ENCODE measurements around the gene CNTF. TPM values are rescaled to one million over a fixed set of nuclear protein-coding genes. Genes with fewer than 3 reads are reported as not detected.
A peak's percentile ranks its signal among the peaks of the same experiment; 100 is the strongest.

Gene CNTF
- total RNA-seq, 1 donor from 2014 or later: 4.4 TPM

GRCh38 chr11:58594826-58595225 lies 27.6 kb upstream of the CNTF start:
- TF ChIP-seq CTCF (conservative IDR thresholded peaks at IDR 0.05): no peak
- Mint-ChIP-seq H3K27ac (ENCODE audit: unreplicated experiment) (no peak overlapping the region), H3K27me3 (ENCODE audit: low read depth) (no peaks in the 10 kb centered on the region), H3K9me3 (no peaks in the 10 kb centered on the region), H3K36me3 (ENCODE audit: low read depth) (peaks cover 2% of the 10 kb centered on the region), H3K4me3 (no peak overlapping the region), H3K4me1 (peaks cover 4% of the 10 kb centered on the region)
- no peak for DNase-seq (ENCODE audit: low read depth, low spot score)

GRCh38 chr11:58596621-58597020 lies 25.8 kb upstream of the CNTF start:
- H3K9me3 Mint-ChIP-seq: no peaks in the 10 kb centered on the region
- no peaks in the 10 kb centered on the region for H3K27me3 Mint-ChIP-seq (ENCODE audit: low read depth)
- no peak for TF ChIP-seq CTCF (conservative IDR thresholded peaks at IDR 0.05)

GRCh38 chr11:58597486-58598144 lies 24.9 kb upstream of the CNTF start:
- no peak for DNase-seq (ENCODE audit: low read depth, low spot score)
- Mint-ChIP-seq H3K27me3 (ENCODE audit: low read depth) (no peaks in the 10 kb centered on the region), H3K27ac (ENCODE audit: unreplicated experiment) (no peak overlapping the region)

More at GRCh38 chr11:58596621-58597020, 25.8 kb upstream of the CNTF start:
- H3K4me1 Mint-ChIP-seq: peaks cover 12% of the 10 kb centered on the region
- H3K4me3 Mint-ChIP-seq: no peak overlapping the region
- H3K27ac Mint-ChIP-seq (ENCODE audit: unreplicated experiment): no peak overlapping the region
- H3K36me3 Mint-ChIP-seq (ENCODE audit: low read depth): peaks cover 3% of the 10 kb centered on the region
- DNase-seq (ENCODE audit: low read depth, low spot score): no peak

GRCh38 chr11:58600510-58600909 lies 22.0 kb upstream of the CNTF start:
- H3K27ac Mint-ChIP-seq (ENCODE audit: unreplicated experiment): no peak overlapping the region
- H3K4me3 Mint-ChIP-seq: no peak overlapping the region
- peaks cover 11% of the 10 kb centered on the region for H3K36me3 Mint-ChIP-seq (ENCODE audit: low read depth)
- peaks cover 3% of the 10 kb centered on the region for H3K9me3 Mint-ChIP-seq
- H3K4me1 Mint-ChIP-seq: peaks cover 19% of the 10 kb centered on the region
- H3K27me3 Mint-ChIP-seq (ENCODE audit: low read depth): no peaks in the 10 kb centered on the region
- DNase-seq (ENCODE audit: low read depth, low spot score): no peak
- no peak for TF ChIP-seq CTCF (conservative IDR thresholded peaks at IDR 0.05)

More at GRCh38 chr11:58597486-58598144, 24.9 kb upstream of the CNTF start:
- peaks cover 3% of the 10 kb centered on the region for H3K36me3 Mint-ChIP-seq (ENCODE audit: low read depth)
- H3K9me3 Mint-ChIP-seq: no peaks in the 10 kb centered on the region
- no peak overlapping the region for H3K4me3 Mint-ChIP-seq
- H3K4me1 Mint-ChIP-seq: peaks cover 12% of the 10 kb centered on the region
- no peak for TF ChIP-seq CTCF (conservative IDR thresholded peaks at IDR 0.05)

- H3K36me3 Mint-ChIP-seq (ENCODE audit: low read depth): peaks cover 19% of the 10 kb centered on the region
- peaks cover 3% of the 10 kb centered on the region for H3K9me3 Mint-ChIP-seq
- DNase-seq (ENCODE audit: low read depth, low spot score): no peak
- H3K27ac Mint-ChIP-seq (ENCODE audit: unreplicated experiment): peak overlapping the region; percentile 16
- TF ChIP-seq CTCF (conservative IDR thresholded peaks at IDR 0.05): no peak
- no peak overlapping the region for H3K4me3 Mint-ChIP-seq
- no peaks in the 10 kb centered on the region for H3K27me3 Mint-ChIP-seq (ENCODE audit: low read depth)
- H3K4me1 Mint-ChIP-seq: peaks cover 15% of the 10 kb centered on the region
Measured at GRCh38 chr11:58606930-58607714, 15.3 kb upstream of the CNTF start.
